Neuronal stem cell (in vitro differentiated cells): ENCODE results near the gene HSD17B14.
"Not testable (repeated sequence)": the region's sequence is repeated elsewhere in the genome, so short reads cannot be mapped to it uniquely, and the experiment has no call there.

Experiments used
- DNase-seq: peaks from one replicate; pipeline ENCODE4 v3.0.0-alpha.2; 2013; ENCODE audit warnings: low spot score
- H2AFZ ChIP-seq: one replicate; pipeline ENCODE4 v1.6.1; 2013; ENCODE audit warnings: mild to moderate bottlenecking, low read length, inconsistent platforms
- H2AK5ac ChIP-seq: 2 replicates; pipeline ENCODE4 v1.6.1; 2013; ENCODE audit warnings: low read depth, mild to moderate bottlenecking, inconsistent platforms, low read length, moderate library complexity, mixed read lengths
- H2BK120ac ChIP-seq: 2 replicates; pipeline ENCODE4 v1.6.1; 2013; ENCODE audit warnings: low read depth, mild to moderate bottlenecking, inconsistent platforms, low read length, moderate library complexity, mixed read lengths
- H2BK12ac ChIP-seq: one replicate; pipeline ENCODE4 v1.6.1; 2013; ENCODE audit warnings: low read length, inconsistent platforms
- H2BK15ac ChIP-seq: 2 replicates; pipeline ENCODE4 v1.6.1; 2013; ENCODE audit warnings: mild to moderate bottlenecking, low read length, inconsistent platforms, mixed read lengths
- H2BK5ac ChIP-seq: one replicate; pipeline ENCODE4 v1.6.1; 2013; ENCODE audit warnings: inconsistent platforms, mild to moderate bottlenecking, low read length, moderate library complexity
- H3K14ac ChIP-seq: one replicate; pipeline ENCODE4 v1.6.1; 2013; ENCODE audit warnings: low read length, inconsistent platforms
- H3K18ac ChIP-seq: 2 replicates; pipeline ENCODE4 v1.6.1; 2013; ENCODE audit warnings: low read length, inconsistent platforms
- H3K23ac ChIP-seq: 2 replicates; pipeline ENCODE4 v1.6.1; 2013; ENCODE audit warnings: low read depth, mild to moderate bottlenecking, mixed read lengths, low read length, inconsistent platforms; ENCODE audit not compliant: poor library complexity
- H3K27ac ChIP-seq: replicated peaks from 3 replicates; pipeline ENCODE4 v1.5.1; 2013; ENCODE audit warnings: low read length, inconsistent platforms
- H3K27me3 ChIP-seq, 3 experiments: 2 replicates each; pipeline ENCODE4 v1.6.1; 2013; ENCODE audit warnings: low read length in 3 of 3, mild to moderate bottlenecking in 2 of 3, inconsistent platforms in 1 of 3, low read depth in 1 of 3, mixed read lengths in 1 of 3, moderate library complexity in 1 of 3; ENCODE audit not compliant: control insufficient read depth in 3 of 3, insufficient read depth in 3 of 3
- H3K36me3 ChIP-seq, 2 donors: replicated peaks in 1 of 2; 2 replicates each; pipeline ENCODE4 v1.6.1; 2013; ENCODE audit warnings: low read length in 2 of 2; ENCODE audit not compliant: control insufficient read depth in 2 of 2, insufficient read depth in 2 of 2
- H3K4ac ChIP-seq: 2 replicates; pipeline ENCODE4 v1.6.1; 2013; ENCODE audit warnings: inconsistent platforms, mild to moderate bottlenecking, low read length, moderate library complexity
- H3K4me1 ChIP-seq, 2 donors: 1 replicate in 1 of 2; 2 replicates in 1 of 2; pipeline ENCODE4 v1.6.1; 2013; ENCODE audit warnings: low read length in 2 of 2, low read depth in 1 of 2; ENCODE audit not compliant: control insufficient read depth in 2 of 2, insufficient read depth in 1 of 2
- H3K4me2 ChIP-seq: one replicate; pipeline ENCODE4 v1.6.1; 2013; ENCODE audit warnings: mild to moderate bottlenecking, low read length, inconsistent platforms; ENCODE audit not compliant: insufficient read depth, poor library complexity, severe bottlenecking
- H3K4me3 ChIP-seq, 2 donors: 2 replicates each; pipeline ENCODE4 v1.5.1; 2013; ENCODE audit warnings: low read length in 2 of 2, mild to moderate bottlenecking in 2 of 2, inconsistent platforms in 1 of 2, moderate library complexity in 1 of 2
- H3K79me1 ChIP-seq: one replicate; pipeline ENCODE4 v1.6.1; 2013; ENCODE audit warnings: low read depth, mild to moderate bottlenecking, inconsistent platforms, low read length, moderate library complexity
- H3K9ac ChIP-seq: one replicate; pipeline ENCODE4 v1.6.1; 2013; ENCODE audit warnings: mild to moderate bottlenecking, low read depth, low read length, inconsistent platforms; ENCODE audit not compliant: poor library complexity
- H3K9me3 ChIP-seq, 2 donors: replicated peaks in 1 of 2; 2 replicates each; pipeline versions ENCODE3 to v1.6.1; 2013; ENCODE audit warnings: low read length in 2 of 2, mild to moderate bottlenecking in 2 of 2, inconsistent platforms in 1 of 2, low read depth in 1 of 2, mixed read lengths in 1 of 2, moderate library complexity in 1 of 2; ENCODE audit not compliant: control insufficient read depth in 2 of 2, insufficient read depth in 1 of 2
- H4K8ac ChIP-seq: one replicate; pipeline ENCODE4 v1.6.1; 2013; ENCODE audit warnings: low read depth, mild to moderate bottlenecking, inconsistent platforms, low read length, moderate library complexity
- H4K91ac ChIP-seq: one replicate; pipeline ENCODE4 v1.6.1; 2013; ENCODE audit warnings: low read length, low read depth, mild to moderate bottlenecking, inconsistent platforms; ENCODE audit not compliant: poor library complexity
- WGBS, 2 donors: extraction: QIAGEN DNeasy Blood & Tissue Kit; methylation state at CpG; one replicate each; pipeline ENCODE4 v1.1.7; 2013; ENCODE audit warnings: missing lambda C conversion rate in 2 of 2, mixed read lengths in 1 of 2; ENCODE audit not compliant: insufficient read length in 2 of 2, insufficient replicate concordance in 1 of 2; ENCODE audit errors: extremely low coverage in 2 of 2; 5-methylcytosine and 5-hydroxymethylcytosine counted together

Gene HSD17B14

GRCh38 chr19:48876043-48876981, 40.0 kb upstream of the HSD17B14 start:
- H3K18ac ChIP-seq, H2AK5ac ChIP-seq, H2BK12ac ChIP-seq, H3K9ac ChIP-seq, H3K27me3 ChIP-seq, H2AFZ ChIP-seq, H3K4me3 ChIP-seq, H4K91ac ChIP-seq, DNase-seq, H3K14ac ChIP-seq, H3K23ac ChIP-seq, H3K4me2 ChIP-seq, H3K9me3 ChIP-seq, H2BK5ac ChIP-seq, H2BK120ac ChIP-seq, H3K4ac ChIP-seq, H3K27ac ChIP-seq, H2BK15ac ChIP-seq, H4K8ac ChIP-seq: not testable (repeated sequence)
- WGBS, 2 donors: no CpG with 5 or more reads among the region's 30 CpGs
- Histone ChIP-seq H3K36me3 (peaks cover 23 to 36% of the 10 kb centered on the region in 2 donors), H3K79me1 (peaks cover 12% of the 10 kb centered on the region), H3K4me1 (peaks cover 15 to 33% of the 10 kb centered on the region in 2 donors)

- Histone ChIP-seq H3K23ac (peak overlapping the region; percentile 25), H2BK12ac (no peak overlapping the region), H3K14ac (no peak overlapping the region), H3K27ac (no peak overlapping the region), H3K4me1 (peaks cover 15 to 33% of the 10 kb centered on the region in 2 donors), H2AFZ (no peak overlapping the region), H2BK15ac (no peak overlapping the region), H3K4ac (no peak overlapping the region), H3K9ac (no peak overlapping the region), H4K8ac (no peak overlapping the region), H2BK5ac (no peak overlapping the region), H2AK5ac (peak overlapping the region; percentile 10), H3K36me3 (peaks cover 23 to 36% of the 10 kb centered on the region in 2 donors), H3K4me3 (no peak overlapping the region), H4K91ac (no peak overlapping the region), H3K18ac (no peak overlapping the region), H3K4me2 (no peak overlapping the region), H3K79me1 (peaks cover 12% of the 10 kb centered on the region), H2BK120ac (no peak overlapping the region), H3K9me3 (no peaks in the 10 kb centered on the region), H3K27me3 (no peaks in the 10 kb centered on the region)
- no peak for DNase-seq
- WGBS, 2 donors: no CpG with 5 or more reads among the region's 17 CpGs
Measured at GRCh38 chr19:48874303-48875135, 38.2 kb upstream of the HSD17B14 start.

- no peak for DNase-seq
- no CpG with 5 or more reads among the region's 14 CpGs for WGBS, 2 donors
- Histone ChIP-seq H3K79me1 (peaks cover 12% of the 10 kb centered on the region), H2BK15ac (no peak overlapping the region), H3K4me1 (peaks cover 19 to 39% of the 10 kb centered on the region in 2 donors), H3K27ac (no peak overlapping the region), H3K27me3 (no peaks in the 10 kb centered on the region), H3K4me3 (peak overlapping the region; percentile 77 to 90), H3K4me2 (peak overlapping the region; percentile 84), H2AK5ac (peak overlapping the region; percentile 12), H2BK12ac (no peak overlapping the region), H3K36me3 (peaks cover 23 to 36% of the 10 kb centered on the region in 2 donors), H4K8ac (no peak overlapping the region), H2AFZ (no peak overlapping the region), H3K4ac (no peak overlapping the region), H2BK5ac (peak overlapping the region; percentile 91), H3K9ac (peak overlapping the region; percentile 5), H3K23ac (peak overlapping the region; percentile 70), H4K91ac (no peak overlapping the region), H2BK120ac (no peak overlapping the region), H3K9me3 (no peaks in the 10 kb centered on the region), H3K14ac (no peak overlapping the region), H3K18ac (no peak overlapping the region)
Measured at GRCh38 chr19:48873476-48874302, 37.4 kb upstream of the HSD17B14 start.
